ENCODE results near the gene ELFN2.

DNA sequence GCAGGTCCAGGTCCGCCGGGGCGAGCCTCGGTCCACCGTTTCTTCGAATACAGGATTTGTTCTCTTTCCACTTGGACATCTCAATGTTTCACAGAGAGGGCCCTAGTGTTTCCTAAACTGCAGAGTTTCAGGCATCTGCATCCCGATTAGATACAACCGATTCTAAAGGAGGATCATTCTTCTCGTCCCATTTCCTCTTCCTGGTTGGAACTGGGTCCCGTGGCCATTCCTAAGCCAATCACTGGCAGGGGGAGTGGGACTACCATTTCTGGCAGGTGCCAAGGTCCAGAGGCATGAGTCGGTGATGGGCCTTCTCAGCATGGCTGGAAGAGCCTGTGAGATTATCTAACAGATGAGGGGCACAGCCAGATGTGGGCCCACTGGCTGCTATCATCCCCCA is 68.9 kb downstream of the ELFN2 start:
- TF ChIP-seq, protein P1, sequence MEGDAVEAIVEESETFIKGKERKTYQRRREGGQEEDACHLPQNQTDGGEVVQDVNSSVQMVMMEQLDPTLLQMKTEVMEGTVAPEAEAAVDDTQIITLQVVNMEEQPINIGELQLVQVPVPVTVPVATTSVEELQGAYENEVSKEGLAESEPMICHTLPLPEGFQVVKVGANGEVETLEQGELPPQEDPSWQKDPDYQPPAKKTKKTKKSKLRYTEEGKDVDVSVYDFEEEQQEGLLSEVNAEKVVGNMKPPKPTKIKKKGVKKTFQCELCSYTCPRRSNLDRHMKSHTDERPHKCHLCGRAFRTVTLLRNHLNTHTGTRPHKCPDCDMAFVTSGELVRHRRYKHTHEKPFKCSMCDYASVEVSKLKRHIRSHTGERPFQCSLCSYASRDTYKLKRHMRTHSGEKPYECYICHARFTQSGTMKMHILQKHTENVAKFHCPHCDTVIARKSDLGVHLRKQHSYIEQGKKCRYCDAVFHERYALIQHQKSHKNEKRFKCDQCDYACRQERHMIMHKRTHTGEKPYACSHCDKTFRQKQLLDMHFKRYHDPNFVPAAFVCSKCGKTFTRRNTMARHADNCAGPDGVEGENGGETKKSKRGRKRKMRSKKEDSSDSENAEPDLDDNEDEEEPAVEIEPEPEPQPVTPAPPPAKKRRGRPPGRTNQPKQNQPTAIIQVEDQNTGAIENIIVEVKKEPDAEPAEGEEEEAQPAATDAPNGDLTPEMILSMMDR (IDR thresholded peaks at IDR 0.05), result no peak
- TF ChIP-seq EZH2 (IDR thresholded peaks at IDR 0.05), result no peak
- TF ChIP-seq EZH2phosphoT487 (IDR thresholded peaks at IDR 0.05), result no peak

Measured in neural progenitor cell (in vitro differentiated cells).